Osteocyte (in vitro differentiated cells): ENCODE data around the gene ACP4. TPM values are rescaled to one million over a fixed set of nuclear protein-coding genes. Genes with fewer than 3 reads are reported as not detected.
"Not testable (repeated sequence)": the region's sequence is repeated elsewhere in the genome, so short reads cannot be mapped to it uniquely, and the experiment has no call there.

Source experiments
- DNase-seq: peaks from one replicate; pipeline ENCODE4 v3.0.0; 2021; ENCODE audit warnings: mixed read lengths; ENCODE audit not compliant: unreplicated experiment; ENCODE audit errors: extremely low spot score
- H3K27ac Mint-ChIP-seq: one replicate; pipeline ENCODE4 v1.8.0; 2021; ENCODE audit warnings: mild to moderate bottlenecking, mixed read lengths; ENCODE audit not compliant: unreplicated experiment
- H3K27me3 Mint-ChIP-seq: one replicate; pipeline ENCODE4 v1.8.0; 2021; ENCODE audit warnings: mixed read lengths; ENCODE audit not compliant: unreplicated experiment
- H3K36me3 Mint-ChIP-seq: one replicate; pipeline ENCODE4 v1.8.0; 2021; ENCODE audit warnings: mixed read lengths; ENCODE audit not compliant: unreplicated experiment
- H3K4me1 Mint-ChIP-seq: one replicate; pipeline ENCODE4 v1.8.0; 2021; ENCODE audit warnings: mixed read lengths; ENCODE audit not compliant: unreplicated experiment
- H3K4me3 Mint-ChIP-seq: one replicate; pipeline ENCODE4 v1.8.0; 2021; ENCODE audit warnings: mild to moderate bottlenecking, moderate library complexity, mixed read lengths; ENCODE audit not compliant: unreplicated experiment
- H3K9me3 Mint-ChIP-seq: one replicate; pipeline ENCODE4 v1.8.0; 2021; ENCODE audit warnings: mixed read lengths; ENCODE audit not compliant: unreplicated experiment
- CTCF ChIP-seq: fragments of 200-600 bp; sonication (generic); IDR thresholded peaks from 2 replicates; pipeline ENCODE4 v1.5.0; 2021; ENCODE audit warnings: antibody characterized with exemption, mild to moderate bottlenecking, moderate library complexity
- total RNA-seq: library from RNA; stranded (reverse); gene quantifications from 2 replicates; pipeline ENCODE4 v1.2.1, GENCODE V29; 2021

ACP4 gene
- total RNA-seq, 1 donor from 2014 or later, result not detected

DNA sequence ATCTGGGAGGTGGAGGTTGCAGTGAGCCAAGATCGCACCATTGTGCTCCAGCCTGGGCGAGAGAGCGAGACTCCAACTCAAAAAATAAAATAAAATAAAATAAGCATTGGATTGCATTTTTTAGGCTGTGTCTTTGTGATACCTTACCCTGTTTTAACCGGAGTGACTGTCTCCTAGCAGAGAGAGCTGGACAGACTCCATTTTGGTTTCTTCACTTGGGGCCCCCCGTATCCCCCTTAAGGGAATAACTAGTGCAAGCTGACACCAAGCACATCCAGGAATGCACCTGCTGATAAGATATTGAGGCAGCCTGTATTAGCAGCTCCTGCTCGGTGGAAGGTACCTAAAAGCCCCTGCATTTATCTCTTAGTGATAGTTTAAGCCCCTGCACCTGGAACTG is 40.7 kb upstream of the ACP4 start:
- Mint-ChIP-seq H3K4me3 (no peak overlapping the region), H3K9me3 (no peaks in the 10 kb centered on the region), H3K27me3 (no peaks in the 10 kb centered on the region), H3K27ac (no peak overlapping the region), H3K4me1 (no peaks in the 10 kb centered on the region), H3K36me3 (no peaks in the 10 kb centered on the region)
- no peak for TF ChIP-seq CTCF
- DNase-seq, result no peak

- no peaks in the 10 kb centered on the region for H3K36me3 Mint-ChIP-seq
- H3K9me3 Mint-ChIP-seq, result no peaks in the 10 kb centered on the region
- H3K27ac Mint-ChIP-seq, result no peak overlapping the region
- H3K4me3 Mint-ChIP-seq, result no peak overlapping the region
- no peaks in the 10 kb centered on the region for H3K4me1 Mint-ChIP-seq
- no peak for DNase-seq
- no peaks in the 10 kb centered on the region for H3K27me3 Mint-ChIP-seq
- TF ChIP-seq CTCF, result no peak
These were observed 40.2 kb upstream of the ACP4 start for GRCh38 chr19:50750010-50750409.

DNA sequence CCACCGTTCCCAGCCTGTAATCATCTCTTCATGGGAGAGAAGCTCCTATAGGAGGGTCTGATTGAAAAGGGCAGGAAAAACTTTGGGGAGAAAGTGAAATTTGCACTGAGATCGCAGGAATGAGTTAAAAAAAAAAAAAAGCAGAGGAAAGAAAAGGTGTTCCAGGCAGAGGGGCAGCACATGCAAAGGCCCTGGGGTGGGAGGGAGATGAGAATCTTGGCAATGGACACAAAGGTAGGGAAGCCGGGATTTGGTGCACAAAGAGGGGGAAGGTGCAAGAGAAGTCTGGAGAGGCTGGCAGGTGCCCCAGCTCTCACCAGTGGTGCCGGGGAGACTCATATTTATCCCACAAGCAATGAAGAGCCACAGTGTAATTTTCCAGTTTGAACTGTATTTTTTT is 36.3 kb upstream of the ACP4 start:
- DNase-seq, result no peak
- Mint-ChIP-seq H3K36me3 (no peaks in the 10 kb centered on the region), H3K27me3 (no peaks in the 10 kb centered on the region), H3K9me3 (no peaks in the 10 kb centered on the region), H3K4me1 (no peaks in the 10 kb centered on the region), H3K4me3 (no peak overlapping the region), H3K27ac (no peak overlapping the region)
- no peak for TF ChIP-seq CTCF

GRCh38 chr19:50756244-50756643 is 34.0 kb upstream of the ACP4 start:
- H3K27me3 Mint-ChIP-seq, H3K9me3 Mint-ChIP-seq, DNase-seq, H3K4me3 Mint-ChIP-seq, H3K4me1 Mint-ChIP-seq, H3K36me3 Mint-ChIP-seq, H3K27ac Mint-ChIP-seq: not testable (repeated sequence)

GRCh38 chr19:50757624-50758023 is 32.6 kb upstream of the ACP4 start:
- not testable (repeated sequence) for H3K9me3 Mint-ChIP-seq, H3K4me3 Mint-ChIP-seq, H3K27ac Mint-ChIP-seq, DNase-seq, H3K36me3 Mint-ChIP-seq, H3K4me1 Mint-ChIP-seq, H3K27me3 Mint-ChIP-seq

DNA sequence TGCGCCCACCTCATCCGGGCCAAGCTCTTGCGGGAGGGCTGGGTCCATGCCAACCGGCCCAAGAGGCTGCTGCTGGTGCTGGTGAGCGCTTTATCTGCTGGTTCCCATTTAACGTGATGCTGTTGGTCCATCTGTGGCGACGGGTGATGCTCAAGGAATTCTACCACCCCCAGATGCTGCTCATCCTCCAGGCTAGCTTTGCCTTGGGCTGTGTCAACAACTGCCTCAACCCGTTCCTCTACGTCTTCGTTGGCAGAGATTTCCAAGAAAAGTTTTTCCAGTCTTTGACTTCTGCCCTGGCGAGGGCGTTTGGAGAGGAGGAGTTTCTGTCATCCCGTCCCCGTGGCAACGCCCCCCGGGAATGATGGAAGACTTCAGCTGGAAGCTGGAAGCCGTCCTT is 31.1 kb upstream of the ACP4 start:
- not testable (repeated sequence) for H3K9me3 Mint-ChIP-seq, H3K4me1 Mint-ChIP-seq, H3K36me3 Mint-ChIP-seq

DNA sequence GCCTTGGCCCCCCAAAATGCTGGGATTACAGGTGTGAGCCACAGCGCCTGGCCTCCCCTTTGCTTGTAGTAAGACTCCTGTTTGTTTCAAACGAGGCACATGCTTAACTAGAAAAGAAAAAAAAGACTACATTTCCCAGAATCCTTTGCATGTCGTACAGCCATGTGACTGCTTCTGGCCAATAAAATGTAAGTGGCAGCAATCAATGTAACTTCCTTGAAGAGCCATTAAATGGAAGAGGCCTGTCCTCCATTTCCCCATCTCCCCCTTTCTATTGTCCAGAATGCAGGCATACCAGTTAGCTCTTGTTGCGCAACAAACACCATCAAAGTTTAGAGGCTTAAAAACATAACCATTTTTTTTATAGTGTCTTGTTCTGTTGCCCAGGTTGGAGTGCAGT is 30.3 kb upstream of the ACP4 start:
- DNase-seq, result no peak
- no peak overlapping the region for H3K27ac Mint-ChIP-seq
- no peaks in the 10 kb centered on the region for H3K4me1 Mint-ChIP-seq
- no peak for TF ChIP-seq CTCF
- no peaks in the 10 kb centered on the region for H3K9me3 Mint-ChIP-seq
- no peaks in the 10 kb centered on the region for H3K27me3 Mint-ChIP-seq
- H3K36me3 Mint-ChIP-seq, result no peaks in the 10 kb centered on the region
- no peak overlapping the region for H3K4me3 Mint-ChIP-seq

More for the DNA sequence above, 31.1 kb upstream of the ACP4 start:
- H3K27ac Mint-ChIP-seq, H3K27me3 Mint-ChIP-seq, DNase-seq, H3K4me3 Mint-ChIP-seq: not testable (repeated sequence)

DNA sequence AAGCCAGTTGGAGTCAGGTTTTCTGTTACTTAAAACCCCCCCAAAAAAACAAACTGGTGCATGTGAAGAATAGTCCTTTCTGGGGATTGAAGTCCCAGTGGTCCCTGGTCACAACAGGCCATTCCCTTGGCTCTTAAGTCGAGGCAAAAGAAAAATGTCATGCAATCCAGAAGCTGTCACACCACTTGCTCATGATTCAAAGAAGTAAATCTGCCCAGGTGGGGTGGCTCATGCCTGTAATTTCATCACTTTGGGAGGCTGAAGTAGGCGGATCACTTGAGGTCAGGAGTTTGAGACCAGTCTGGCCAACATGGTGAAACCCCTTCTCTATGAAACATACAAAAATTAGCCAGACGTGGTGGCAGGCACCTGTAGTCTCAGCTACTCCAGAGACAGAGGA is 28.7 kb upstream of the ACP4 start:
- not testable (repeated sequence) for H3K4me1 Mint-ChIP-seq, H3K27me3 Mint-ChIP-seq, H3K9me3 Mint-ChIP-seq, DNase-seq, H3K27ac Mint-ChIP-seq, H3K36me3 Mint-ChIP-seq, H3K4me3 Mint-ChIP-seq

DNA sequence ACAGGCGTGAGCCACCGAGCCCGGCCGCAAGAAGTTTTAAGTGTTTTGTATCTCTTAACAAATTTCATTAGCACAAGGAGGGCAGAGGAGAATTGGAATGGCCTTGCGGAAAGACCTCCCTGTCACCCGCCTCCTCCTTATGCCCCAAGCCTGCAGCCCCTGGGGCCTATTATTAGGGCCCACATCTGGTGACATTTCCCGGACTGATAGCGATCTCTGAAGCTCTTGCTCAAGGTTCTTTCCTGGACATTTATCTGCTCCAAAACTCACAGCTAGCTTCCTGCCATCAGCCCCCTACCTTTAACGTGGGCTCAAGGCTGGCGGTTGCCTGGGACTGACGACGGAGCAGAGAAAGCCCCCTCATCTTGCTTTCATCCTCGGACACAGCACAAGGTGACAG is 26.7 kb upstream of the ACP4 start:
- not testable (repeated sequence) for H3K27ac Mint-ChIP-seq, H3K4me3 Mint-ChIP-seq, H3K36me3 Mint-ChIP-seq, DNase-seq, H3K9me3 Mint-ChIP-seq, H3K4me1 Mint-ChIP-seq, H3K27me3 Mint-ChIP-seq
